ENCODE data around the gene SLC16A2.

GRCh38 chrX:74510401-74510800 lies 89.1 kb downstream of the SLC16A2 start:
- no peak for TF ChIP-seq CTCF (IDR thresholded peaks at IDR 0.05; ENCODE audit: low read depth, low read length, poor library complexity, severe bottlenecking)
- TF ChIP-seq EZH2phosphoT487 (IDR thresholded peaks at IDR 0.05; ENCODE audit: borderline replicate concordance, low read length) = no peak
